ENCODE measurements around the gene SYNJ2. TPM values are rescaled to one million over a fixed set of nuclear protein-coding genes. Genes with fewer than 3 reads are reported as not detected.

The SYNJ2 gene
- total RNA-seq, 2 experiments from 2014 or later: 34.6 to 38.0 TPM

DNA sequence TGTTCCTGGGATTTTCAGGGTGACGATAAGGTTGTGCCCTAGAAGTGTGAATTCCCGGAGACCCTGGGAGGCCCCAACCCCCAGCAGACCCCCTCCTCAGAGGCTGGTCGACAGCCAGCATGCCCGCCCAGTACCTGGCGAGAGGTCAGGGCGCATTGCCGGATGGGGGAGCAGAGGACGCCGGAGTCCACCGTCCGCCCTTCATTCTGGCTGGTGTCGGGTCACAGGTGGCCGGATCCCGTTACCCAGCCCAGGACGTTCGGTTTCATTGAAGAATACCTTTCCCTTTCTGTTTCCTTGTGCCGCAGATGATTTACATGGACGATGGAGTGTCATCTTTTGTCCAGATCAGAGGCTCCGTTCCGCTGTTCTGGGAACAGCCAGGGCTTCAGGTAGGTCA lies 61.3 kb downstream of the SYNJ2 start:
- CTCF ChIA-PET: interaction anchor here (1.6 kb wide), 1 partner anchor 17 kb away, joined by 4 read pairs; no protein-coding TSS in a partner anchor

DNA sequence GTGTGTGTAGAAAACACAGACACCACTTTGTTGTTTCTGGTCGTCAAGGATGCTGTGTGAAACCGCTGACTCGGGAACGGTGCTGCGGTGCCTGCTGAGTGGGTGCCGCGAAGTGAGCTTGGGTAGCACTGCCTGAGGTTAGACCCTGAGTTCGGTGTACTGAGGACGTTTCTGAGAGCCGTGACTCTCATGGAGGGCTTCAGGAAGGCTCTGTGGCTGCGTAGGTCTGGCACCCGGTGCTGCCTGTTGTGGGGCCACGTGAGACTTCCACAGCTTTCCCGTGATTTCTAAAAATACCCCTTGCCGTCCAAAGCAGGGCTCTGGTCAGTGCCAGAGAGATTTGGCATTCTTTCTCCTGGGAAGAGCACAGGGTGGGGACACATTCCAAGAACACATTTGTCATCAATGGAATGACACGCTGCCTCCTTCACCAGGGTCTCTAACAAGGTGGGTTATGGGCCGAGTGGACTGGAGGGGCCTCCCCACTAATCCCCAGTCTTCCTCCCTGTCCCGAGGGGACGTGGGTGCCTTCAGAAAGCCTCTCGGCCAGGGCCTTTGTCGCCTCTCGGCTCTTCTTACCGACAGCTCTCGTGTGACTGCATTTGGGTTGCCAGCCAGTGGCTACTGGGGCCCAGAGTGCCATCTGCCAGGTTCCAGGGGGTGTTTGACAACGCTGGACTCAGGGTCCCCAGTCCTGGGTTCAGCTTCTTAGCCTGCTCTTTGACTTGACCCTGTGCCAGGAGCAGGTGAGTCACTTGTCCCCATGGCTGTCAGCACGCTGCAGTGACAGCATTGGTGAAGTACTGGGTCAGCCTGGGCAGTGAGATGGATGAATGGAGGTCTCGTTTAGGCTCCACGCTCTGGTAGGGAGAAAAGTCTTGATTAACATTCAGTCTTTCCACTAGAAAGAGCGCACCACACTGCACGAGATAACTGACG lies 62.2 kb downstream of the SYNJ2 start:
- Mint-ChIP-seq H3K36me3 (ENCODE audit: low read depth) (peaks cover 73% of the 10 kb centered on the region), H3K4me1 (ENCODE audit: low read depth) (peaks cover 38% of the 10 kb centered on the region), H3K27me3 (no peaks in the 10 kb centered on the region), H3K27ac (no peak overlapping the region), H3K4me3 (no peak overlapping the region), H3K9me3 (no peaks in the 10 kb centered on the region)
- POLR2A ChIA-PET: interaction anchor here (0.9 kb wide), 1 partner anchor 11 kb away, joined by 3 read pairs; no protein-coding TSS in a partner anchor
- no peak for DNase-seq
- no peak overlapping the region for H3K27ac ChIP-seq (ENCODE audit: low read depth in 1 of 2, low read length in 2 of 2)
- peaks cover 33% of the 10 kb centered on the region for H3K36me3 ChIP-seq (ENCODE audit: insufficient read depth, low read length)
- no peak overlapping the region for H3K4me3 ChIP-seq (ENCODE audit: low read length)
- peaks cover 24% of the 10 kb centered on the region for H3K4me1 ChIP-seq (ENCODE audit: insufficient read depth, low read length)
- no peak for ATAC-seq (ENCODE audit: poor library complexity)
- CTCF ChIA-PET: interaction anchor here (1.6 kb wide), 1 partner anchor 18 kb away, joined by 4 read pairs; no protein-coding TSS in a partner anchor
- no peaks in the 10 kb centered on the region for H3K9me3 ChIP-seq (ENCODE audit: control insufficient read depth in 1 of 2, insufficient read depth in 1 of 2, low read length in 2 of 2)
- H3K27me3 ChIP-seq (ENCODE audit: control insufficient read depth in 1 of 2, insufficient read depth in 2 of 2, low read length in 2 of 2): no peaks in the 10 kb centered on the region
- intact Hi-C loops (cut with DNase I, micrococcal nuclease): no loop called here
- TF ChIP-seq CTCF (IDR thresholded peaks at IDR 0.05): no peak

More for the DNA sequence above, 61.3 kb downstream of the SYNJ2 start:
- Mint-ChIP-seq H3K4me3 (no peak overlapping the region), H3K4me1 (ENCODE audit: low read depth) (peaks cover 43% of the 10 kb centered on the region), H3K27me3 (no peaks in the 10 kb centered on the region), H3K9me3 (no peaks in the 10 kb centered on the region), H3K36me3 (ENCODE audit: low read depth) (peaks cover 71% of the 10 kb centered on the region), H3K27ac (no peak overlapping the region)
- intact Hi-C loops (cut with DNase I, micrococcal nuclease): no loop called here
- H3K9me3 ChIP-seq (ENCODE audit: control insufficient read depth in 1 of 2, insufficient read depth in 1 of 2, low read length in 2 of 2): no peaks in the 10 kb centered on the region
- peaks cover 24% of the 10 kb centered on the region for H3K4me1 ChIP-seq (ENCODE audit: insufficient read depth, low read length)
- ATAC-seq (ENCODE audit: poor library complexity) (no peak), DNase-seq (no peak)
- H3K27me3 ChIP-seq (ENCODE audit: control insufficient read depth in 1 of 2, insufficient read depth in 2 of 2, low read length in 2 of 2): no peaks in the 10 kb centered on the region
- no peak for TF ChIP-seq CTCF (IDR thresholded peaks at IDR 0.05)
- H3K4me3 ChIP-seq (ENCODE audit: low read length): no peak overlapping the region
- no peak overlapping the region for H3K27ac ChIP-seq (ENCODE audit: low read depth in 1 of 2, low read length in 2 of 2)
- peaks cover 38% of the 10 kb centered on the region for H3K36me3 ChIP-seq (ENCODE audit: insufficient read depth, low read length)
- POLR2A ChIA-PET: interaction anchor here (0.9 kb wide), 1 partner anchor 12 kb away, joined by 3 read pairs; no protein-coding TSS in a partner anchor

GRCh38 chr6:158044525-158044888 lies 62.8 kb downstream of the SYNJ2 start:
- no peak overlapping the region for H3K27ac Mint-ChIP-seq
- no peak for TF ChIP-seq CTCF (IDR thresholded peaks at IDR 0.05)
- POLR2A ChIA-PET: no interaction called here
- Histone ChIP-seq H3K27ac (ENCODE audit: low read depth in 1 of 2, low read length in 2 of 2) (no peak overlapping the region), H3K27me3 (ENCODE audit: control insufficient read depth in 1 of 2, insufficient read depth in 2 of 2, low read length in 2 of 2) (no peaks in the 10 kb centered on the region), H3K9me3 (ENCODE audit: control insufficient read depth in 1 of 2, insufficient read depth in 1 of 2, low read length in 2 of 2) (no peaks in the 10 kb centered on the region), H3K4me3 (ENCODE audit: low read length) (no peak overlapping the region), H3K36me3 (ENCODE audit: insufficient read depth, low read length) (peaks cover 34% of the 10 kb centered on the region), H3K4me1 (ENCODE audit: insufficient read depth, low read length) (peaks cover 18% of the 10 kb centered on the region)
- DNase-seq: no peak
- no peak overlapping the region for H3K4me3 Mint-ChIP-seq
- peaks cover 76% of the 10 kb centered on the region for H3K36me3 Mint-ChIP-seq (ENCODE audit: low read depth)
- no peaks in the 10 kb centered on the region for H3K9me3 Mint-ChIP-seq
- H3K27me3 Mint-ChIP-seq: no peaks in the 10 kb centered on the region
- intact Hi-C loops (cut with DNase I, micrococcal nuclease): no loop called here
- CTCF ChIA-PET: no interaction called here
- ATAC-seq (ENCODE audit: poor library complexity): no peak
- peaks cover 32% of the 10 kb centered on the region for H3K4me1 Mint-ChIP-seq (ENCODE audit: low read depth)

Data from CD4-positive, alpha-beta T cell (primary cell).